ENCODE measurements around the gene THSD4. TPM values are rescaled to one million over a fixed set of nuclear protein-coding genes. Genes with fewer than 3 reads are reported as not detected.
A peak's percentile ranks its signal among the peaks of the same experiment; 100 is the strongest.

THSD4 gene
- total RNA-seq, 1 donor from 2014 or later = 66.8 TPM

GRCh38 chr15:71691458-71692417, 576.5 kb downstream of the THSD4 start:
- TF ChIP-seq, protein P1, sequence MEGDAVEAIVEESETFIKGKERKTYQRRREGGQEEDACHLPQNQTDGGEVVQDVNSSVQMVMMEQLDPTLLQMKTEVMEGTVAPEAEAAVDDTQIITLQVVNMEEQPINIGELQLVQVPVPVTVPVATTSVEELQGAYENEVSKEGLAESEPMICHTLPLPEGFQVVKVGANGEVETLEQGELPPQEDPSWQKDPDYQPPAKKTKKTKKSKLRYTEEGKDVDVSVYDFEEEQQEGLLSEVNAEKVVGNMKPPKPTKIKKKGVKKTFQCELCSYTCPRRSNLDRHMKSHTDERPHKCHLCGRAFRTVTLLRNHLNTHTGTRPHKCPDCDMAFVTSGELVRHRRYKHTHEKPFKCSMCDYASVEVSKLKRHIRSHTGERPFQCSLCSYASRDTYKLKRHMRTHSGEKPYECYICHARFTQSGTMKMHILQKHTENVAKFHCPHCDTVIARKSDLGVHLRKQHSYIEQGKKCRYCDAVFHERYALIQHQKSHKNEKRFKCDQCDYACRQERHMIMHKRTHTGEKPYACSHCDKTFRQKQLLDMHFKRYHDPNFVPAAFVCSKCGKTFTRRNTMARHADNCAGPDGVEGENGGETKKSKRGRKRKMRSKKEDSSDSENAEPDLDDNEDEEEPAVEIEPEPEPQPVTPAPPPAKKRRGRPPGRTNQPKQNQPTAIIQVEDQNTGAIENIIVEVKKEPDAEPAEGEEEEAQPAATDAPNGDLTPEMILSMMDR (IDR thresholded peaks at IDR 0.05) = no peak
- no peak for TF ChIP-seq POLR2AphosphoS5 (IDR thresholded peaks at IDR 0.05; ENCODE audit: insufficient read depth in 1 of 2, low read depth in 1 of 2)
- TF ChIP-seq POLR2A (IDR thresholded peaks at IDR 0.05) = no peak
- DNase-seq (ENCODE audit: extremely low spot score in 2 of 2) = peak in 1 of 2 donors; percentile 83
- Histone ChIP-seq H3K27ac (peak overlapping the region; percentile 63), H3K27me3 (no peaks in the 10 kb centered on the region), H3K36me3 (no peaks in the 10 kb centered on the region), H3K9me3 (no peaks in the 10 kb centered on the region), H3K4me1 (peaks cover 52% of the 10 kb centered on the region), H3K4me3 (no peak overlapping the region)
- intact Hi-C loops (cut with DNase I) = no loop called here

DNA sequence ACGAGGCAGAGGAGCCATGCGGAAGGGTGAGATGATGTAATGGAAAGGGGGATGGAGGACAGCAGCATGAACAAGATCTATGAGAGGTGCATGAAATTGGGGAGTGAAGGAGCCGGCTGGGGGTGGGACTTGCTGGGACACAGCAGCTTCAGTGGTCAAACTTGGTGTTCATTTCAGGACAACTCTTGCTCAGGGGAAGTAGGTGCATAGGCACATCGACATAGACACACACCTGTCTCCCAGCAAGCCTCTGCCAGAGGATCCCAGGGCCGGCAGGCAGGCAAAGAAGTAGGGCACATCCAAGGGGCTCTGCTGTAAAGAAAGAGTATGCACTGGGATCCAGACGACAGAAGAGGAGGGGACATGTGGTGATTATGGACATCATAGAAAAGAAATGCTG, 582.0 kb downstream of the THSD4 start:
- intact Hi-C loops (cut with DNase I) = no loop called here
- no peaks in the 10 kb centered on the region for H3K27me3 ChIP-seq
- peak in 1 of 2 donors; percentile 83 for DNase-seq (ENCODE audit: extremely low spot score in 2 of 2)
- H3K9me3 ChIP-seq = no peaks in the 10 kb centered on the region
- TF ChIP-seq, protein P1 (IDR thresholded peaks at IDR 0.05) = no peak
- TF ChIP-seq POLR2AphosphoS5 (IDR thresholded peaks at IDR 0.05; ENCODE audit: insufficient read depth in 1 of 2, low read depth in 1 of 2) (no peak), POLR2A (IDR thresholded peaks at IDR 0.05) (no peak)
- H3K36me3 ChIP-seq = no peaks in the 10 kb centered on the region
- no peak overlapping the region for H3K27ac ChIP-seq
- H3K4me1 ChIP-seq = peaks cover 13% of the 10 kb centered on the region
- H3K4me3 ChIP-seq = no peak overlapping the region

DNA sequence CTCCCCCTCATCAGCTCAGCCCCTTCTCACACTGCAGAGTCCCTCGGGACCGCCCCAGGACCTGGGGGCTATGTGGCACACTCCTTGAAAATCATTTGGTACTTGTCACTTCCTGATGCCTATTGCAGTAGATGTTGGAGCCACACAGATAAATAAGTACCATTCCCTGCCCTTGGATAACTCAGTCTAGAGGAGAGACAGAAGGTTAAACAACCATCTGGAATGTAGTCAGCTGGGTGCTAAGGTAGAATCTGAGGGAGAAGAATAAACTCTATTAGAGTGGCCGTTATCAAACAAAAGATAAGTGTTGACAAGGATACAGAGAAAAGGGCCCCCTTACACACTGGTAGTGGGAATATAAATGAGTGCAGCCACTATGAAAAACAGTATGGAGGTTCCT, 582.8 kb downstream of the THSD4 start:
- H3K9me3 ChIP-seq = no peaks in the 10 kb centered on the region
- peak in 1 of 2 donors; percentile 16 for DNase-seq (ENCODE audit: extremely low spot score in 2 of 2)
- H3K4me1 ChIP-seq = peaks cover 5% of the 10 kb centered on the region
- H3K27ac ChIP-seq = no peak overlapping the region
- TF ChIP-seq, protein P1 (IDR thresholded peaks at IDR 0.05) = no peak
- TF ChIP-seq POLR2A (IDR thresholded peaks at IDR 0.05) = no peak
- no peak for TF ChIP-seq POLR2AphosphoS5 (IDR thresholded peaks at IDR 0.05; ENCODE audit: insufficient read depth in 1 of 2, low read depth in 1 of 2)
- no peaks in the 10 kb centered on the region for H3K27me3 ChIP-seq
- no peak overlapping the region for H3K4me3 ChIP-seq
- intact Hi-C loops (cut with DNase I) = no loop called here
- H3K36me3 ChIP-seq = no peaks in the 10 kb centered on the region

GRCh38 chr15:71698742-71699141, 583.5 kb downstream of the THSD4 start:
- no peak overlapping the region for H3K27ac ChIP-seq
- H3K4me3 ChIP-seq = no peak overlapping the region
- intact Hi-C loops (cut with DNase I) = no loop called here
- TF ChIP-seq, protein P1 (IDR thresholded peaks at IDR 0.05) = no peak
- no peak for TF ChIP-seq POLR2AphosphoS5 (IDR thresholded peaks at IDR 0.05; ENCODE audit: insufficient read depth in 1 of 2, low read depth in 1 of 2)
- TF ChIP-seq POLR2A (IDR thresholded peaks at IDR 0.05) = no peak
- DNase-seq (ENCODE audit: extremely low spot score in 2 of 2) = no peak
- H3K27me3 ChIP-seq = no peaks in the 10 kb centered on the region
- H3K9me3 ChIP-seq = no peaks in the 10 kb centered on the region
- no peaks in the 10 kb centered on the region for H3K4me1 ChIP-seq
- no peaks in the 10 kb centered on the region for H3K36me3 ChIP-seq

GRCh38 chr15:71699977-71700376, 584.7 kb downstream of the THSD4 start:
- no peak overlapping the region for H3K4me3 ChIP-seq
- H3K9me3 ChIP-seq = no peaks in the 10 kb centered on the region
- intact Hi-C loops (cut with DNase I) = no loop called here
- H3K27ac ChIP-seq = no peak overlapping the region
- H3K36me3 ChIP-seq = no peaks in the 10 kb centered on the region
- TF ChIP-seq POLR2A (IDR thresholded peaks at IDR 0.05) = no peak
- TF ChIP-seq, protein P1 (IDR thresholded peaks at IDR 0.05) = no peak
- TF ChIP-seq POLR2AphosphoS5 (IDR thresholded peaks at IDR 0.05; ENCODE audit: insufficient read depth in 1 of 2, low read depth in 1 of 2) = no peak
- H3K4me1 ChIP-seq = peaks cover 3% of the 10 kb centered on the region
- no peaks in the 10 kb centered on the region for H3K27me3 ChIP-seq
- no peak for DNase-seq (ENCODE audit: extremely low spot score in 2 of 2)
